ENCODE measurements around the gene PTPRM.

GRCh38 chr18:8406186-8406867 is 839.2 kb downstream of the PTPRM start:
- TF ChIP-seq CTCF (IDR thresholded peaks at IDR 0.05; ENCODE audit: borderline replicate concordance, extremely low read depth, low read length, poor library complexity, severe bottlenecking): no peak
- no peak for TF ChIP-seq EZH2 (IDR thresholded peaks at IDR 0.05; ENCODE audit: borderline replicate concordance, low read depth, low read length, severe bottlenecking)

Data from DND-41 (cell line).